NCI-H1417 (cell line): Measurements from ENCODE around the gene FAM114A1.
A peak's percentile ranks its signal among the peaks of the same experiment; 100 is the strongest.
"Not testable (repeated sequence)": the region's sequence is repeated elsewhere in the genome, so short reads cannot be mapped to it uniquely, and the experiment has no call there.

Experiments
- DNase-seq, 3 experiments: peaks; one replicate each; lab custom pipeline; 2025; lab: John Stamatoyannopoulos, UW

FAM114A1 gene

DNA sequence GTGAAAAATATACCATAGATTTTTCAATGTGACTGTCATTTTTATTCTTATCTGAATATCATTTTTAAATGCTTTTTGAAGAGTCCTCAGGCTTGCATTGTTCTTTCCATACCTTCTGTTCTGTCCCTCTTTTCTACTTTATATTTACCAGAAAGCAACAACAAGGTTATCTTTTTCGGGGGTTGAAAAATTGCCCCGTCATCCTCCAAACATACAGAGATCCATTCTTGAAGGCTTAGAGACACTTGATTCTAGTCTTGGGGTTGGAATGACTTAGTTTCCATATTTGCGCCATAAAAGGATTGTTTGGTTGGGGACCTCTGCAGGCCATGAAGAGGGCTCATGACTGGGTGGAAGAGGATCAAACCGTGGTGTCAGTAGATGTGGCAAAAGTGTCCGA is 63.5 kb downstream of the FAM114A1 start:
- DNase-seq = no peak

DNA sequence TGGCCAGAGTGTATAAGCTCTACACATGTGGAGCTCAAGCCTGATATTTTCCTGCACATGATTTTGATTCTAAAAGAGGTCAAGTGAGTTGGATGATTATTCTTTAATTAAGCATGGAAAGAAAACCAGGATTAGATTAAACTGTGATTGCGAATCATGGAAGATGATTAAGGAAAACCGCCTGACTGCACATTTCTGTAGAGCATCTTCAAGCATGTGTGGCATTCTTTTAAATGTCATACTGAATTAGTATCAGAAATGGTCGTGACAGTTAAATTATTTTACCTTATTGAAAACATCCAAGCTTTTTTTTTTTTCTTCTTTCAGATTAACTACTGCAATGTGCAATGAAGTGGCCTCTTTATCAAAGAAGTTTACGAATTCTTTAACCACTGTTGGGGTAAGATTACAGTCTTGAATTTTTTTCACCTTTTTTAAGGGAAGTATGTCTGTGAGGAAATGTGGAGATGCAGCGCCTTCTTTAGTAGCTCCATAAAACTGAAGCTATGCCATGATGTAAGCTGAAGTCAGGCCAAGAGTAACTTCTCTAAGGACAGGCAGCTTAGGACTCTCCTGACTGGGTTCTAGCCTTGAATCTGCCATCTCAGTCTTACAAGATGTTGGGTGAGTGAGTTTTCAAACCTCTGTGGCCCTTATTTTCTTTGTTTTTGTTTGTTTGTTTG is 67.9 kb downstream of the FAM114A1 start:
- DNase-seq = no peak

DNA sequence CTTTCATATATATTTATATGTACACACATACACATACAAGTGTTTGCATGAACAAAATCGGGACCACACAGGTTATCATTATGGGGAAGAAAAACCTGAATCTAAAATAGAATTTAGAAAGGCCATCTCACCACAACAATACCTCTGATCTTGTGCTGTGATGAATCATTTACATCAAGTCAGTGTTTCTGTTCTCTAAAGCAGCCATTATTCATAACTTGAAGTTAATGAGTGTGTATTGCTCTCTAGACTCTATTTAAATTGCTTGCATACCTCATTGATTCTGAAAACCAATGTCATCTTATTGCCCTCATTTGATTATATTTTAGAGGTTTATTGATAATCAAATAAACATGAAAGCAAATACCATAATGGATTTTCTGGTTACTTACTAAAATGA is 71.6 kb downstream of the FAM114A1 start:
- DNase-seq = peak in 1 of 3 experiments; percentile 3

DNA sequence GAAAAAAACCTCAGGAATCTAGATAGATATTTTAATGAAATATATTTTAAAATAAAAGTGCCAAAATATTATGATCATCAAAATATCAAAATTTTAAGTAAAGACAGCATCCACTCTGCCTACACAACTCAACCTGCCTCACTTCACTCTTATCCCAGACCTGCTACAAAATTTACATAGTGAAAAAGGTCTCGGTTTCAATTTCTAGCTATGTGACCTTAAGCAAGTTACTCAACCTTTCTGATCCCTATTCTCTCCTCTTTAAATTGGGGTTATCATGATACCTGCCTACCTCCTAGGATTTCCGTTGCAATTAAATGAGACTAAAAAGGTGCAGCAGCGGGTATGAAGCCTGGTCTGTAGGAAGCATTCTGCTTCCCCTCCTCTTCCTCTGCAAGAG is 72.9 kb downstream of the FAM114A1 start:
- DNase-seq = no peak

DNA sequence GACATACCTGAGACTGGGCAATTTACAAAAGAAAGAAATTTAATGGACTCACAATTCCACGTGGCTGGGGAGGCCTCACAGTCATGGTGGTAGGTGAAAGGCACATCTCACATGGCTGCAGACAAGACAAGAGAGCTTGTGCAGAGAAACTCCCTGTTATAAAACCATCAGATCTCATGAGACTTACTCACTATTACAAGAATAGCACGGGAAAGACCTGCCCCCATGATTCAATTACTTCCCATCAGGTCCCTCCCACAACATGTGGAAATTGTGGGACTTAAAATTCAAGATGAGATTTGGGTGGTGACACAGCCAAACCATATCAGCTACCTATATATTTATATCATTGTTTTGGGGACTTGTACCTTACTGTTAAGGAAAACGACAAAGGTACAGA is 74.3 kb downstream of the FAM114A1 start:
- not testable (repeated sequence) for DNase-seq

DNA sequence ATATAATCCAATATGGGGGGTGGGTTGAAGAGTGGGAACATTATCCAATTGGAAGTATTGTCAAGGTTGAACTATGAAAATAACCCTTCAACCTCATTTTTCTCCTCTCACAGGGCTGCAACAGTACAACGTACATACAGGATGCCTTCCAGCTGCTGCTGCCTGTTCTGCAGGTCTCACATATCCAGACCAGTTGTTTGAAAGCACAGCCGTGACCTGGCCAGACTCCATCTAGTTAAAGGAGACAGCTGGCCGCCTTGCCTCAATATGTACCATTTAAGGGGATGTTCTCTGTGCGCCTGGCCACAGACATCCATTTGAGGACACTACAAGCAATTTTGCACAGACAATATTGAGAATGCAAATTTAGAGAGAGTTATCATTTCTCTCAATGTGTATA is 75.7 kb downstream of the FAM114A1 start:
- peak in 1 of 3 experiments; percentile 5 for DNase-seq

DNA sequence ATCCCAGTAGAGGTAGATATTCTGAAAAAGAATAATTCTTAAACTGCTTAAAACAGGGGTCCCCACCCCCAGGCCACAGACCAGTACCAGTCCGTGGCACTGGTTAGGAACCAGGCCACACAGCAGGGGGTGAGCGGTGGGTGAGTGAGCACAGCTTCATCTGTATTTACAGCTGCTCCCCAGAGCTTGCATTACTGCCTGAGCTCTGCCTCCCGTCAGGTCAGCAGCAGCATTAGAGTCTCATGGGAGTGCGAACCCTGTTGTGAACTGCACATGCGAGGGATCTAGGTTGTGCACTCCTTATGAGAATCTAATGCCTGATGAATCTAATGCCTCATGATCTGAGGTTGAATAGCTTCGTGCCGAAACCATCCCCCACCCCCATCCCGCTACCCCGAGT is 76.8 kb downstream of the FAM114A1 start:
- no peak for DNase-seq

DNA sequence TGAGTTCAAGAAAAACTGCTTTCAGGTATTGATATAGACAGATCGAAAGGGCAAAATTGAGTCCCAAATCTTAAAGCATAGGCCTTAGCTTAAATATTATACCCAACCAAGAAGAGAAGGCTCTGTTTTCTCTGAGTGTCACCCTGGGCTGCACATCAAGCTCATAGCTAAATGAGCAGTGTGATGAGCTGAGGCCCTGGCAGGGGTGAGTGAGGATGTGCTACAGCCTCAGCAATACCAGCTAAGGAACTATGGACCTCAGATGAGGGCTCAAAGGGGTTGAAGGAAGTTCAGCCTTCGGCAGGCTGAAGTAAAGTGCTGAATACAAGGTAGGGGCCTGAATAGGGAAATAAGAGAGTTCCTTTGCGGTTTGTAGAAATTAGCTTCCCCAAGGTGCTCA is 79.3 kb downstream of the FAM114A1 start:
- DNase-seq = no peak

DNA sequence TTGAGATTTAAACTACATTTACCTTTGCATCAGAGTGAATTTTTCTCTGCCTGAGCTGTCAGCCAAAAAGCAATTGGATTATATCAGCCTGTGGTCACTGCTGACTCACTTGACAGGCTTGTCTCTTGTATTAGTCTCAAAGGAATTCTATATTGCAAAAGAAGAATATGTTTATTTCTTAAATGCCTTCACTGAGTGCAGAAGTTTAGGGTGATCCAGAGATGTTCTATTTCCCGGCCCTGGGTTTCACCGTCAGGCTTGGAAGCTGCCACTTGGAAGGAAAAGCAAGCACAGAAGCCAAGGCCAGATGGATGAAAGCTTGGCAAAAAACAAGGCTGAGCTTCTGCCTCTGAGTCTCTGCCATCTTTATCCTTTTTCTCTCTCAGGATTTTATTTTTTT is 80.9 kb downstream of the FAM114A1 start:
- no peak for DNase-seq

DNA sequence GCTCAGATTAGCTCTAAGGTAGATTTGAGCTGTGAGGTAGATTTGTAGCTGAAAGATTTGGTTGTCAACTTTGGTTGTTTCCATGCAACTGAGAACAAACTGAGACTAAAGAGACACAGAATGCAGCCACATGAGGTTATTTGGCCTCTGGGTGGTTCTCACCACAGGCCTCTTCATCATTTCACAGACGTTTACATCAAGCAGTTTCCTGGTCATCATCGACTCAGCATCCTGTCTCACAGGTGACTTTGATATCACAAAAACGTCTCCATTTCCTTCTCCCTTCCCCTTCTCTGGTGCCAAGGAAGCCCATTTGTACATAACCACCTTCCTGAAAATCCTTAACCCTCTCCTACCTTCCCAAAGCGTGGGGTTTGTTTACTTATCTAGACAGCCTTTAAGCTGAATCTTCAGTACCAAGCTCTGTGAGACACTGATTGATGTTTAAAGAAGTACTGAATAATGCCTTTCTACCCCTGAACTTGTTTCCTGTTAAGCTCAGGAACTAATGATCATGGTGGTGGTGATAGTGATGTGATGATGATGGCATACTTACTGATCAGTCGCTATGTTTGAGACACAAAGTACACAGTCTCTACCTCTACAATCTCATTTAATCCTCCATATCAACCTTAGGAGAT is 81.9 kb downstream of the FAM114A1 start:
- peak in 1 of 3 experiments; percentile 25 for DNase-seq

DNA sequence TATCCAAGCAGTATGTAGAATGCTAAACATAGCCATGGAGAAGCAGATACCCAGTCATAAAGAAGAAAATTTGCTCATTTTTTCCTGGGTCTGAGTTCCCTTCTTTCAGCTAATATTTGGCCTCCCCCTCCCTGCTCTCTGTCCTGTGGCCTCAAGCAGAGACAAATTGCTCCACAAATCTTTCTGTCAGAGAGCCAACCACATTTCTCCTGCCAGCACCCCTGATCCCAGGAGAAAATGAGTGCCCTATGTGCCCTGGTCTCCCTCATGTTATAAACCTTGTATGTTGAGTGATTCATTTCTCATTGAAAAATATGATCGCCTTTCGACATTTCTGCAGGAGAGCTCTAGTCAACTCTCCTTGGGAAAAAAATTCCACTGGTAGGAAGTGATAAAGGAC is 82.6 kb downstream of the FAM114A1 start:
- no peak for DNase-seq

DNA sequence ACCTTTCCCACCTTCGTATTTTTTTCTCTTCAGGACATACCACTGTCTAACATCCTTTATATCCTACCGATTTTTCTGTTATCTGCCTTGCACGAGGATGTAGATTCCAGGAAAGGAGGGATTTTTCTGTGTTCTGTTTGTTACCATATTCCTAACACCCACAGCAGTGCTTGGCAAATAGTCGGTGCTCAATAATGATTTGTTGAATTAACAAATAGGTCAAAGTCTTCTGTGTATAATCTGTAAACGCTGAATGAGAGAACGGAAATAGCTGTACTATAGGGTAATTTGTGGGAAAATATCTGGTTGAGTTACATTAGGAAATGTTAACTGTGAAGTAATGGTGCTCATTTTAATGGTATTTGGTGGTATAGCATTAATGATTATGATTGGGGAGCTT is 83.1 kb downstream of the FAM114A1 start:
- DNase-seq = no peak

DNA sequence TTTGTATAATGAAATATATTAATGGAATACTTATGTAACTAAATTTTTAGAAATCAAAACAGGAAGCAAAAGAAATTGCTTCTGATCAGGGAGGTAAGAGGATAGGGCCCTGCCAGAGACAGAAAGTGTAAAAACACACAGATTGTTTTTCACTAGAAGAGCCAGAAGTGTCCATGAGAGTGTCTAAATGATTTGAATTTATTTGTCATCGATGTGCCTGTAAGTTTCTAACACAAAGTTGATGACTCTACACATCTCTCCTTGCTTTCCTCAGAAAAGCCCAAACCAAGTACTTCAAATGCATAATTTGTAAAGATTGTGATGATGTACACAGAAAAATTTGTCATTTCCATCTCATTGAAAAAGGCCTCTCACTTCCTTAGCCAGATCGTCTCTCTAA is 84.0 kb downstream of the FAM114A1 start:
- DNase-seq = no peak

DNA sequence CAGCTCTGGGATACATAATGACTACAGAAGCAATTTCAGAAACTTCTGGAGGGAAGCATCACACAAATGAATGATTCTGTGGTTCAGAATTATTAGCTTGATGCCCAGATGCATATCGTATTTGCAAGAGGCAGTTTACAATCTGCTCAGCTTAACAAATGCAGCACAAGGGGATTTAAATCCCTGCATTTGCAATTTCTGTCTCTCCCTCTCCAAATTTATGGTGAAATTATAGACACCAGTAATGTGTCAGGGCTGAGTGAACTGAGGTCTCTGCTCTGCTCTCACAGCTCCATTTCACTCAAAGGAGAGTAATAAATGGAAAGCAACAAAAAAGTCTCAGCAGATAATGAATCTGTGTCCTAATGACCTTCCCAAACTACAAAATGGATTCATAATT is 84.4 kb downstream of the FAM114A1 start:
- no peak for DNase-seq

DNA sequence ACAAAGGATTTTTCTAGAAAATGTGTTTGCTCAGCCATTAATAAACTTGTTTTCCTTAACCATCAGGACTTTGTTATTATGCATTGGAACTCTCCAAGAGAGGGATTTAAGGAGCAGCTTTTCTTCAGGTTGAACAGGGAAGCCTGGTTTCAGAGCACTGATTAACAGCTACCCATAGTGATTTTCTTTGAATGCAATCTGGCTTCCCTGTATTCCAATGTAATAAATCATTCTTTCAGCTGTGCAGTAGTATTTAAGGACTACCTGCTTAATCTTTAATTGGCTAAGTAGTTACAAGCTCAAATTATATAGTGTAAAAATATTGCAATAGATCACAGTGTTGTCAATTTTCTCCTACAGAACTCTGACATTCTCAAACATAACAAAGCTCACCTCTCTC is 87.1 kb downstream of the FAM114A1 start:
- DNase-seq = peak in 1 of 3 experiments; percentile 21

DNA sequence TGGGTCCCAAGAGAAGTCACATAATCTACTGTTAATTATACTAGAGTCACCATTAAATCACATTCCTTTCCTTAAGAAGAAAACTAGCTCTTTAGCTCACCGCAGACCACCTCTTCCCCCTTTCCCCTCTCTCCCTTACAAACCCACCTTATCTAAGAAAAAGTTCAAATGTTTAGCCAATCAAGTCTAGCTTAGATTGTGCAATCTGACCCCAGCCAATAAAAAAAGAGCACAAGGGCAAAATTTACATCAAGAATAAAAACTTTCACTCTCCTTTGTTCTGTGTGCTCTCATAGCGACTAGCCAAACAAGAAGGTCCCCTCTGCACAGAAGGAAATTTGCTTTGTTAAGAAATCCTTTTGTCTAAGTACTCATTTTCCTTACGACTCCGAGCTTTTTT is 88.4 kb downstream of the FAM114A1 start:
- no peak for DNase-seq

DNA sequence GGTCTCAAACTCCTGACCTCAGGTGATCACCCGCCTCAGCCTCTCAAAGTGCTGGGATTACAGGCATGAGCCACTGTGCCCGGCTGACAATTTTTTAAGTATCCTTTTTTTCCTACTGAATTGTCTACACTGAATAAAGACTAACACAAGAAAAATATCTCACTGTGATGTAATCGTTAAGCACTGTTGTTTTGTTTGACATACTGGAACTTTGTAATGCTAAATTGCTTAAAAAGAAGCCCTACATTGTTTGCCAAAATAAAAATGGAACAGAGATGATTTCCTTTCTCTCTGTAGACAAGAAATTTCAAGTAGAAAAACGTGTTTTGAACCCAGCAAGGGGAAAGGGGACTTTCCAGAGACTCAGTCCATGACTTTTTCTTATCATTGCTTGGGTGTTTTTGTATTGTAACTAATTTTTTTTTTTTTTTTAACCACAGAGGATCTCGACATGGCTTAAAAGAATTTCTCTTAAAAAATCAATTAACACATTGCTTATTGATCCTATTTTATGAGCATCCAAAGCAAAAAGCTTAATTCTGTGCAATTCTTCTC is 89.7 kb downstream of the FAM114A1 start:
- DNase-seq = no peak

DNA sequence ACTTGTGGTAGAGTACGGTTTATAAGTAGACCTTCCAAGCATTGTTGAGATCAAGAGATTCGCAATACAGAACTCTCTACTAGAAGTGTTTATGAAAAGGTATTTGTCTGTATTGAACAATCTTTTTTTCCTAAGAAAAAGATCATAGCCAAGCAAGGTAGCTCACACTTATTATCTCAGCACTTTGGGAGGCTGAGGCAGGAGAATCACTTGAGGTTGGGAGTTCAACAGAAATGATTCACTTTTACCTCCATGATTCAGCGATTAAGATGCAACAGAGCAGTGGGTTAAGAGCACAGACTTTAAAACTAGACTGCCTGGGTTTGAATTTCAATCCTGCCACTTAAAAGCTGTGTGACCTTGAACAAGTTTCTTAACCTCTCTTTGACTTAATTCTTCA is 90.3 kb downstream of the FAM114A1 start:
- DNase-seq = no peak

DNA sequence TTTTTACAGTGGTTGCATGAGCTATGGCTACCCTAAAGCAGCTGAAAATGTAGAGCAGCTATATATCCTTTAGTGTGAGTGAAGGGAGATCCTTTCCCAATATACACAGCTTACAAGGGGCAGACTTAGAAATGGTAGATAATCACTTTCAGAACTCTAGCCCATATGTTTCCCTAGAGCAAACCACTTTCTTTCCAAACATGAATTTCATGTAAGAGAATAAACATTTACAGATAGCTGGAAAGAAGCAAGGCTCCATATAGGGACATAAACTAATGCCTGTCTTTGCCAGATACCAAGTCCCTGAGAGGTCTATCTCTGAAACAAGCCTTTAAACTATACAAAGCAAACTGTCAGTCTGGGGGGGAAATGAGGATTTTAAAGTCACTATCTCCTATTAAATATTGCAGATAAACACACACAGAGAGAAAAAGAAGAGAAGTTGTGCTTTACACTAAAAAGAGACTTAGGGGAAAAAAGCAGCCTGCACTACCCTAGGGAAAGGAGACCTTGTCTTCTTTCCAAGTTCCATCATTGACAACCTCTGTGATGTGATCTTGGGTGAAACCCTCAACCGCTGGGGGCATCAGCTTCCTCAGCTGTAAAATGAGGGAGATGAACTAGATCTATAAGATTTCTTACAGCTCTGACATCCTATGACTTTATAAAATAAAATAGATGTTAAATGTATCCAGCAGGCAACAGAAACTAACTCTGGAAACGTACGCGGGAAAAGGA is 91.0 kb downstream of the FAM114A1 start:
- DNase-seq = no peak

DNA sequence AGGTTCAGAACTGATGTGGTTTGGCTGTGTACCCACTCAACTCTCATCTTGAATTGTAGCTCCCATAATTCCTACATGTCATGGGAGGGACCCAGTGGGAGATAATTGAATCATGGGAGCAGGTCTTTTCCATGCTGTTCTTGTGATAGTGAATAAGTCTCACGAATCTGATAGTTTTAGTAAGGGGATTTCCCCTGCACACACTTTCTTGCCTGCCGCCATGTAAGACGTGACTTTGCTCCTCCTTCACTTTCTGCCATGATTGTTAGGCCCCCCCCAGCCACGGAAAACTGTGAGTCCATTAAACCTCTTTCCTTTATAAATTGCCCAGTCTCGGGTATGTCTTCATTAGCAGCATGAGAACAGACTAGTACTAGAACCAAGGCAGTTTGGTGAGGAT is 91.6 kb downstream of the FAM114A1 start:
- not testable (repeated sequence) for DNase-seq

DNA sequence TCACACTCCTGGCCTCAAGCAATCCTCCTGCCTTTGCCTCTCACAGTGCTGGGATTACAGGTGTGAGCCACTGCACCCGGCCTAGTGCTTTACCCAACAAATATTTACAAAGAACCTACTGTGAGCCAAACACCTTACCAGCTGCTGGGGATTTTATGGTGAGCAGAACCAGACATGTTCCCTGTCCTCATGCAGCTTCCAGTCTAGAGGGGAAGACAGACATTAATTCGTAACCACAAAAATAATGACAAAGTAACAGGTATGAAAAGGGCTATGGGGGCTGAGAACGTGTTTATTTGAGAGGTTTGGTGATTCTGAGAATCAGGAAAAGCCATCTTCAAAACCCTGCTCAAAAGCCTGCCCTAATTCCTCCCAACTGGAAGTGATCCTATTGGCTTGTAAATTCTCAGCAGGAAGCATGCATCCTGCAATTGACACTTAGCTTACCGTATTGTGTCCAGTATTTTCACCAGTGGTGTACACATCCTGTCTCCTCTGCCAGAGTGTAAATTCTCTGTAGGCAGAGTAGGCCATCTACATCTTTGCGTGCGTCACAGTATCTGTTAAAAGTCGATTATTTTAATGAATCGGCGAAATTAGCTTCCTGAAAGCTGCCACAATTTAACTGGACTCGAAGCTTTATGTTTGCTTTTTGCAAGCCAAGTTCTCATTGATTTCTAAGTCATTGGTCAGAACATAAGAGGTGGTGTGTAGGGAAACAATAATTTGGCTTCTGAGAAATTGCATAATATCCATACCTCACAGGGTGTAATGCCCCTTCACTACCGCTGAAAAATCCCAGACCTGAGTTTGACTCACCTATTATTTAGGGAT is 97.6 kb downstream of the FAM114A1 start:
- no peak for DNase-seq

DNA sequence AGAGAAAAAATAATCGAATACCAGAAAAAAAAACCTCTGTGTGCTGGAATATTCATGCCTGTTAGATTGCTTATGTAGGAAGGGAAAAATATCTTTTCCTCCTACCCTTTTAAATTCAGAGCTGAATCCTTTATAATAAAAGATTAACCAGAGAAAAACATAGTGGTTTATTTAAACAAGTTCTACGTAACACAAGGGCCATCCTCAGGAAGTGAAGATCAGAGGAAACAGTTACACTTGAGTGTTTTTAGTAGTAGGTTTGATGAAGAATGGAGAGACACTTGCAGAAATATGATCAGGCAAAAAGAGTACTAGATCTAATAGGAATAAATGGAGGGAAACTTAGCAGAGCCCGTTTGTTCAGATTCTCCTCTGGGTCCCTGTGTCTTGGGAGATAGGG is 98.3 kb downstream of the FAM114A1 start:
- DNase-seq = no peak
